ENCODE results near the gene TBX5.

TBX5 gene

GRCh38 chr12:114328292-114328691 is 77.7 kb downstream of the TBX5 start:
- DNase-seq (ENCODE audit: extremely low read depth in 1 of 2, low read depth in 1 of 2): no peak

GRCh38 chr12:114327765-114328164 is 78.2 kb downstream of the TBX5 start:
- DNase-seq (ENCODE audit: extremely low read depth in 1 of 2, low read depth in 1 of 2): no peak

GRCh38 chr12:114321524-114321923 is 84.4 kb downstream of the TBX5 start:
- DNase-seq (ENCODE audit: extremely low read depth in 1 of 2, low read depth in 1 of 2): no peak

- no peak for DNase-seq (ENCODE audit: extremely low read depth in 1 of 2, low read depth in 1 of 2)
These were observed 85.0 kb downstream of the TBX5 start for GRCh38 chr12:114320968-114321367.

GRCh38 chr12:114320101-114320500 is 85.8 kb downstream of the TBX5 start:
- DNase-seq (ENCODE audit: extremely low read depth in 1 of 2, low read depth in 1 of 2): no peak

GRCh38 chr12:114319422-114319821 is 86.5 kb downstream of the TBX5 start:
- DNase-seq (ENCODE audit: extremely low read depth in 1 of 2, low read depth in 1 of 2): no peak

- no peak for DNase-seq (ENCODE audit: extremely low read depth in 1 of 2, low read depth in 1 of 2)
These were observed 87.0 kb downstream of the TBX5 start for GRCh38 chr12:114318984-114319383.

GRCh38 chr12:114316076-114316475 is 89.9 kb downstream of the TBX5 start:
- no peak for DNase-seq (ENCODE audit: extremely low read depth in 1 of 2, low read depth in 1 of 2)

- DNase-seq (ENCODE audit: extremely low read depth in 1 of 2, low read depth in 1 of 2): no peak
These were observed 90.8 kb downstream of the TBX5 start for GRCh38 chr12:114314974-114315720.

- DNase-seq (ENCODE audit: extremely low read depth in 1 of 2, low read depth in 1 of 2): no peak
These were observed 91.5 kb downstream of the TBX5 start for GRCh38 chr12:114314403-114314802.

GRCh38 chr12:114313910-114314309 is 92.0 kb downstream of the TBX5 start:
- no peak for DNase-seq (ENCODE audit: extremely low read depth in 1 of 2, low read depth in 1 of 2)

GRCh38 chr12:114311974-114312373 is 94.0 kb downstream of the TBX5 start:
- no peak for DNase-seq (ENCODE audit: extremely low read depth in 1 of 2, low read depth in 1 of 2)

GRCh38 chr12:114306646-114307045 is 99.3 kb downstream of the TBX5 start:
- no peak for DNase-seq (ENCODE audit: extremely low read depth in 1 of 2, low read depth in 1 of 2)

- DNase-seq (ENCODE audit: extremely low read depth in 1 of 2, low read depth in 1 of 2): no peak
These were observed 100.5 kb downstream of the TBX5 start for GRCh38 chr12:114305446-114305845.

Measured in activated CD8-positive, alpha-beta memory T cell treated with anti-CD3 and anti-CD28 coated beads for 1 hour (primary cell).